ENCODE data around the gene ECM1. TPM values are rescaled to one million over a fixed set of nuclear protein-coding genes. Genes with fewer than 3 reads are reported as not detected.

Gene ECM1
- total RNA-seq (1.0 and 3.0 TPM in 2 replicates), polyA plus RNA-seq (7.1 and 8.8 TPM in 2 replicates)

DNA sequence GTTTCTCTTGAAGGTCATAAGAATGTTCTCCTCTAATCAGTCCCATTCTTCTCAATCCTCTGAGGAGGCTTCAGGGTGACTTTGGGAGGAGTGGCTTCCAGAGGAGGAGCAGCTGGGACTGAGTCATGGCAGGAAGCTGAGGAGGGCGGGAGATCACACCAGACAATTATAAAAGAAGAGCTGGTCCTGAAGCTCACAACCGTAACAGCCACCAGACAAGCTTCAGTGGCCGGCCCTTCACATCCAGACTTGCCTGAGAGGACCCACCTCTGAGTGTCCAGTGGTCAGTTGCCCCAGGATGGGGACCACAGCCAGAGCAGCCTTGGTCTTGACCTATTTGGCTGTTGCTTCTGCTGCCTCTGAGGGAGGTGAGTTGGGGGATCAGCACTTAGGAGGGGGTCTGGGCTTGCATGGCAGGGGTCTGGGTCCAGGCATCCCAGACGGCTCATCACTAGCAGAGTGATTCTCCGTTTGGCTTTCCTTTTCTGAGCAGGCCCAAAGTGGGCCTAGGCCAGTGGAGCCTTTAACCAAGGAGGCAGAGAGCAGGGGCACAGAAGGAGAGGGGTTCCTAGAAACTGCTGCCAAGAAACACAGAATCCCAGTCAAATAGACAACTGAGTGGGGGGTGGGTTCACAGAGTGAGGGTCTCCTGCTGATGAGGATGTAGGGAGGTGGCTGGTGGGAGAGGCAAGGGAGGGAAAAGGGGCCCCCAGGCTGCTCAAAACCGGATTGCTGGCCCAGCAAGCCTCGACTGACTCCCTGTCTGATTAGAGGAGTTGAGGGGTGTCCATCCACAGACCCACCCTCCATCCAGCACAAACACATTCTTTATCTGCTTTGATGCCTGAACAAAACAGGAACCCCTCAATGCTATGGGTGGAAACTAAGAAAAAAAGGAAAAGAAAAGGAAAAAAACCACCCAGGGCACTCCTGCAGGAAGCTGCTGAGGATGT is at the start of gene ECM1:
TSS of gene ECM1 (plus strand) at position 198 of the 953 bp plus-strand sequence. CDS start at position 299, 101 bp downstream.
- TF ChIP-seq, protein P1, sequence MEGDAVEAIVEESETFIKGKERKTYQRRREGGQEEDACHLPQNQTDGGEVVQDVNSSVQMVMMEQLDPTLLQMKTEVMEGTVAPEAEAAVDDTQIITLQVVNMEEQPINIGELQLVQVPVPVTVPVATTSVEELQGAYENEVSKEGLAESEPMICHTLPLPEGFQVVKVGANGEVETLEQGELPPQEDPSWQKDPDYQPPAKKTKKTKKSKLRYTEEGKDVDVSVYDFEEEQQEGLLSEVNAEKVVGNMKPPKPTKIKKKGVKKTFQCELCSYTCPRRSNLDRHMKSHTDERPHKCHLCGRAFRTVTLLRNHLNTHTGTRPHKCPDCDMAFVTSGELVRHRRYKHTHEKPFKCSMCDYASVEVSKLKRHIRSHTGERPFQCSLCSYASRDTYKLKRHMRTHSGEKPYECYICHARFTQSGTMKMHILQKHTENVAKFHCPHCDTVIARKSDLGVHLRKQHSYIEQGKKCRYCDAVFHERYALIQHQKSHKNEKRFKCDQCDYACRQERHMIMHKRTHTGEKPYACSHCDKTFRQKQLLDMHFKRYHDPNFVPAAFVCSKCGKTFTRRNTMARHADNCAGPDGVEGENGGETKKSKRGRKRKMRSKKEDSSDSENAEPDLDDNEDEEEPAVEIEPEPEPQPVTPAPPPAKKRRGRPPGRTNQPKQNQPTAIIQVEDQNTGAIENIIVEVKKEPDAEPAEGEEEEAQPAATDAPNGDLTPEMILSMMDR (IDR thresholded peaks at IDR 0.05; ENCODE audit: poor library complexity), result no peak
- TF ChIP-seq EZH2phosphoT487 (IDR thresholded peaks at IDR 0.05; ENCODE audit: low read depth, severe bottlenecking, unreplicated experiment), result no peak
- TF ChIP-seq EZH2 (IDR thresholded peaks at IDR 0.05; ENCODE audit: borderline replicate concordance), result no peak
- no peaks in the 10 kb centered on the region for H3K9me2 ChIP-seq (replicated peaks; ENCODE audit: insufficient read depth)
- 69% methylated on average over 7 of the region's 7 CpGs for WGBS (ENCODE audit: low lambda C conversion rate, missing lambda C conversion rate)
- peak; percentile 64 for DNase-seq (ENCODE audit: low spot score)
- no peaks in the 10 kb centered on the region for H3K79me2 ChIP-seq
- H2AFZ ChIP-seq, result no peak within 1 kb of the TSS
- H4K20me1 ChIP-seq (ENCODE audit: insufficient read depth, poor library complexity, severe bottlenecking), result no peaks in the 10 kb centered on the region
- H3K27ac ChIP-seq, result peak within 1 kb of the TSS; percentile 58
- H3K27me3 ChIP-seq, result no peaks in the 10 kb centered on the region
- H3K4me3 ChIP-seq, result no peak within 1 kb of the TSS
- H3K36me3 ChIP-seq (replicated peaks; ENCODE audit: insufficient read depth, low read depth), result no peaks in the 10 kb centered on the region
- H3K4me1 ChIP-seq (ENCODE audit: insufficient read depth), result no peaks in the 10 kb centered on the region
- H3K4me2 ChIP-seq, result no peak within 1 kb of the TSS
- no peaks in the 10 kb centered on the region for H3K9me3 ChIP-seq (ENCODE audit: low read depth)

DNA sequence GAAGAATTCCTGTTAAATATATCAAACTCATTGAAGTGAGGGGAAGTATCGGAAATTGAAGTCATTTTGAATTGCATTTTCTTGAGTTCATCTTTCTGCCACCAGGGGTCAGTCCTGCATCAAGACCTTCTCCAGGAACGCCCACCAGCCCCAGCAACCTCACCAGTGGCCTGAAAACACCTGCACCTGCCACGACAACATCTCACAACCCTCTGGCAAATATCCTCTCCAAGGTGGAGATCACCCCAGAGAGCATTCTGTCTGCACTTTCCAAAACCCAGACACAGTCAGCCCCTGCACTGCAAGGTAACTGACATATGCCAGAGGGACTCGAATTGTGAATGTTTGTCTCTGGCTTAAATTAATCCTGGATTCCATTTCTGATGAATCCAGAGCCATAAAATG is 43.5 kb upstream of the ECM1 start:
- H3K9me3 ChIP-seq (ENCODE audit: low read depth), result no peaks in the 10 kb centered on the region
- H4K20me1 ChIP-seq (ENCODE audit: insufficient read depth, poor library complexity, severe bottlenecking), result no peaks in the 10 kb centered on the region
- H2AFZ ChIP-seq, result no peak overlapping the region
- no peaks in the 10 kb centered on the region for H3K9me2 ChIP-seq (replicated peaks; ENCODE audit: insufficient read depth)
- H3K27ac ChIP-seq, result no peak overlapping the region
- no peak overlapping the region for H3K4me2 ChIP-seq
- H3K4me1 ChIP-seq (ENCODE audit: insufficient read depth), result no peaks in the 10 kb centered on the region
- peaks cover 5% of the 10 kb centered on the region for H3K79me2 ChIP-seq
- TF ChIP-seq EZH2phosphoT487 (IDR thresholded peaks at IDR 0.05; ENCODE audit: low read depth, severe bottlenecking, unreplicated experiment) (no peak), EZH2 (IDR thresholded peaks at IDR 0.05; ENCODE audit: borderline replicate concordance) (no peak)
- TF ChIP-seq, protein P1 (IDR thresholded peaks at IDR 0.05; ENCODE audit: poor library complexity), result peak; percentile 70
- DNase-seq (ENCODE audit: low spot score), result peak; percentile 82
- 49% methylated on average over 4 of the region's 4 CpGs for WGBS (ENCODE audit: low lambda C conversion rate, missing lambda C conversion rate)
- no peaks in the 10 kb centered on the region for H3K36me3 ChIP-seq (replicated peaks; ENCODE audit: insufficient read depth, low read depth)
- no peaks in the 10 kb centered on the region for H3K27me3 ChIP-seq
- H3K4me3 ChIP-seq, result no peak overlapping the region

DNA sequence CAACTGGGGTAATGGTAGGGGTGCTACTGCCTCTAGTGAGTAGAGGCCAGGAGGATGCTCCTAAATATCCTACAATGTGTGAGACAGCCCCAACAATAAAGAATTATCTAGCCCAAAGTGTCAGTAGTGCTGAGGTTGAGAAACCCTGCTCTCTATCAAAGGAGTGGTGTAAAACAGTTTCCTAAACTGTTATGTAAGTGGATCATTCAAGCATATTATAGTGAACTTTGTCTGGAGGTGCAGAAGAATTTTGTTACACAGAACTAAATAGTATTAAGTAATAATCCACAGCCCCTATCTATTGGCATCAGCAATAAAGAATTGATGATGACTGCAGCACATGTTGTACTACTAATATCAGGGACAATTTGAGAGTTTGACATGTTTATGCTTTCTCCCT is 40.9 kb upstream of the ECM1 start:
- no peaks in the 10 kb centered on the region for H3K9me2 ChIP-seq (replicated peaks; ENCODE audit: insufficient read depth)
- H3K4me1 ChIP-seq (ENCODE audit: insufficient read depth), result no peaks in the 10 kb centered on the region
- H3K36me3 ChIP-seq (replicated peaks; ENCODE audit: insufficient read depth, low read depth), result no peaks in the 10 kb centered on the region
- H3K4me3 ChIP-seq, result no peak overlapping the region
- H4K20me1 ChIP-seq (ENCODE audit: insufficient read depth, poor library complexity, severe bottlenecking), result no peaks in the 10 kb centered on the region
- no peaks in the 10 kb centered on the region for H3K9me3 ChIP-seq (ENCODE audit: low read depth)
- no peaks in the 10 kb centered on the region for H3K27me3 ChIP-seq
- H3K4me2 ChIP-seq, result no peak overlapping the region
- H3K27ac ChIP-seq, result no peak overlapping the region
- TF ChIP-seq, protein P1 (IDR thresholded peaks at IDR 0.05; ENCODE audit: poor library complexity), result no peak
- TF ChIP-seq EZH2 (IDR thresholded peaks at IDR 0.05; ENCODE audit: borderline replicate concordance) (no peak), EZH2phosphoT487 (IDR thresholded peaks at IDR 0.05; ENCODE audit: low read depth, severe bottlenecking, unreplicated experiment) (no peak)
- H2AFZ ChIP-seq, result no peak overlapping the region
- H3K79me2 ChIP-seq, result peaks cover 3% of the 10 kb centered on the region
- no peak for DNase-seq (ENCODE audit: low spot score)
